ENCODE data around the gene RHOG. TPM values are rescaled to one million over a fixed set of nuclear protein-coding genes. Genes with fewer than 3 reads are reported as not detected.

The RHOG gene
- total RNA-seq, 1 donor from 2014 or later, result 163 TPM

DNA sequence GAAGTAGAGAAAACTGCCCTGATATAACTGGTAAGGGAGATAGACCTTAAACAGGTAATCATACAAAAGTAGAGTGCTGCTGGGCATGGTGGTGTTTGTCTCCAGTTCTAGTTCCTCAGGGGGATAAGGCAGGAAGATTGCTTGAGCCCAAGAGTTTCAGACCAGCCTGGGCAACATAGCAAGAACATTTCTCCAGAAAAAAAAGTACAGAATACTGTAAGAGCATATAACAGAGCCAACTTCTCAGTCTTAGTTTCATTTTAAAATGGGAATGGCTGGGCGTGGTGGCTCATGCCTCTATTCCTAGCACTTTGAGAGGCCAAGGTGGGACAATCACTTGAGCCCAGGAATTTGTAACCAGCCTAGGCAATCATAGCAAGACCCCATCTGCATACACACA is 4.5 kb upstream of the RHOG start:
- POLR2A ChIA-PET, result interaction anchor here (1.0 to 9.3 kb wide), 2 partner anchors 7 to 227 kb away, joined by 3 to 352 read pairs; partner anchors contain the start of gene STIM1
- Mint-ChIP-seq H3K4me3 (no peak overlapping the region), H3K27me3 (no peaks in the 10 kb centered on the region), H3K4me1 (peaks cover 21% of the 10 kb centered on the region), H3K27ac (no peak overlapping the region), H3K9me3 (no peaks in the 10 kb centered on the region), H3K36me3 (ENCODE audit: low read depth) (no peaks in the 10 kb centered on the region)
- DNase-seq (no peak), ATAC-seq (ENCODE audit: low read depth) (no peak)
- CTCF ChIA-PET, result interaction anchor here (14.0 kb wide), 1 partner anchor 224 kb away, joined by 526 read pairs; no protein-coding TSS in a partner anchor
- TF ChIP-seq, protein P1, sequence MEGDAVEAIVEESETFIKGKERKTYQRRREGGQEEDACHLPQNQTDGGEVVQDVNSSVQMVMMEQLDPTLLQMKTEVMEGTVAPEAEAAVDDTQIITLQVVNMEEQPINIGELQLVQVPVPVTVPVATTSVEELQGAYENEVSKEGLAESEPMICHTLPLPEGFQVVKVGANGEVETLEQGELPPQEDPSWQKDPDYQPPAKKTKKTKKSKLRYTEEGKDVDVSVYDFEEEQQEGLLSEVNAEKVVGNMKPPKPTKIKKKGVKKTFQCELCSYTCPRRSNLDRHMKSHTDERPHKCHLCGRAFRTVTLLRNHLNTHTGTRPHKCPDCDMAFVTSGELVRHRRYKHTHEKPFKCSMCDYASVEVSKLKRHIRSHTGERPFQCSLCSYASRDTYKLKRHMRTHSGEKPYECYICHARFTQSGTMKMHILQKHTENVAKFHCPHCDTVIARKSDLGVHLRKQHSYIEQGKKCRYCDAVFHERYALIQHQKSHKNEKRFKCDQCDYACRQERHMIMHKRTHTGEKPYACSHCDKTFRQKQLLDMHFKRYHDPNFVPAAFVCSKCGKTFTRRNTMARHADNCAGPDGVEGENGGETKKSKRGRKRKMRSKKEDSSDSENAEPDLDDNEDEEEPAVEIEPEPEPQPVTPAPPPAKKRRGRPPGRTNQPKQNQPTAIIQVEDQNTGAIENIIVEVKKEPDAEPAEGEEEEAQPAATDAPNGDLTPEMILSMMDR (IDR thresholded peaks at IDR 0.05), result no peak
- intact Hi-C loops (cut with micrococcal nuclease), result no loop called here

DNA sequence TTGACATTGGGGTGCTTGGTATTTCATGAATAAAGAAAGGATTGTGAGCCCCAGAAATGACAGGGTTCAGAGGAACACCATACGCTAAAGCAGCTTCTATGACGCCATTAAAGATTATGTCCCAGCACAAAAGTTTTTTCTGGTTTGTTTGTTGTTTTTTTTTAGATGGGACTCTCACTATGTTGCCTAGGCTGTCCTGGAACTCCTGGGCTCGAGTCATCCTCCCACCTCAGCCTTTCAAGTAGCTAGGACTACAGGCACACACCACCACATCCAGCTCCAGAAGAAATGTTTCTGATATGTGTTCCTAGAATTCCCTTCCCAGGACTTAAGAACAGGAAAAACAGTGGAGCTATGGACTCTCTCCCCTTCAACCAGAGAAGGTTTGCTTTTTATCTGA is 2.6 kb upstream of the RHOG start:
- Mint-ChIP-seq H3K36me3 (ENCODE audit: low read depth) (peaks cover 17% of the 10 kb centered on the region), H3K27ac (no peak overlapping the region), H3K4me3 (no peak overlapping the region), H3K9me3 (no peaks in the 10 kb centered on the region), H3K27me3 (no peaks in the 10 kb centered on the region), H3K4me1 (peaks cover 31% of the 10 kb centered on the region)
- POLR2A ChIA-PET, result interaction anchor here (9.3 kb wide), 1 partner anchor 9 kb away, joined by 352 read pairs; the partner anchor contains the start of gene STIM1
- DNase-seq, result no peak
- CTCF ChIA-PET, result interaction anchor here (0.6 to 14.0 kb wide), 3 partner anchors 11 to 226 kb away, joined by 3 to 526 read pairs (median 11); no protein-coding TSS in a partner anchor
- no peak for ATAC-seq (ENCODE audit: low read depth)
- TF ChIP-seq, protein P1 (IDR thresholded peaks at IDR 0.05), result no peak
- intact Hi-C loops (cut with micrococcal nuclease), result no loop called here

DNA sequence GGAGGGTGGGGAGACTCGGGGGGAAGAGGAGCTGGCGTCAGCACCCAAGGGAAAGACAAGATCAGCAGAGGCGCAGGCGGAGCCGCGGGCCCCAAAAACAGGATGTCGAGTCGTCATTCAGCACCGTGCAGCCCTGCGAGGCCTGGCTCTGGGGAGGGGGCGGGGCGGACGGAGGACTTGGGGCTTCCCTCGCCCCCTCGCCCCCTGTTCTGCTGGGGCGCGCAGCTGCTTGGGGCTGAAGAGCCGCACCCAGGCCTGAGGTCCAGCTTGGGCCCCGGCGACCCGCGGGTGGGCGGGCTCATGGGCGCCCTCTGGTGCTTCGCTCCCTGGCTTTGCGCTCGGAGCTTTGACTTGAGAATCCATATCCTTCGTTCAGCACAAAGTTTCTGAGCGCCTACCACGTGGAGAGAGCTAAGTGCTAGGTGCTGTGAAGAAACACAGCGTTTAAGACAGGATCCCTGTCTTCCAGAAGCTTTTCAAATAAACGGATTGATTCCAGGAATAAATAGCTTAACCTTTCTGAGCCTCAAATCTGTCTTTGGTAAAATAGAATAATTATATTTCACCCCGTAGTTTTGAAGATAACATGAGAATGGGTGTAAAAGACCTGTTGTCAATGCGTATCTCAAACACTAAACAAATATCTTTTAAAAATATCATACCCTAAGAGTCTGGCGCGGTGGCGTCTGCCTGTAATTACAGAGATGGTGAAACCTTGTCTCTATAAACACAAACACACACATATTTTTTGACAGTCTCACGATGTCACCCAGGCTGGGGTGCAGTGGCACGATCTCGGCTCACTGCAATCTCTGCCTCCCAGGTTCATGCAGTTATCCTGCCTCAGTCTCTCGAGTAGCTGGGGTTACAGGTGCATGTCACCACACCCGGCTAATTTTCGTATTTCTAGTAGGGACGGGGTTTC is 929 bp upstream of the RHOG start:
- peaks cover 27% of the 10 kb centered on the region for H3K36me3 Mint-ChIP-seq (ENCODE audit: low read depth)
- intact Hi-C loops (cut with micrococcal nuclease), result loop anchor here (1.0 to 2.0 kb wide), 8 partner anchors 13 to 231 kb away; partner anchors contain the start of genes NUP98 and PGAP2
- peak overlapping the region; percentile 91 for H3K4me3 Mint-ChIP-seq
- TF ChIP-seq, protein P1 (IDR thresholded peaks at IDR 0.05), result no peak
- peak overlapping the region; percentile 95 for H3K27ac Mint-ChIP-seq
- DNase-seq (peak; percentile 96), ATAC-seq (ENCODE audit: low read depth) (no peak)
- ChIA-PET POLR2A (interaction anchor here (0.5 to 9.3 kb wide), 45 partner anchors 10 to 254 kb away, joined by 3 to 352 read pairs (median 5); partner anchors contain the start of genes NUP98, PGAP2 and STIM1), CTCF (interaction anchor here (0.6 to 13.0 kb wide), 27 partner anchors 10 to 231 kb away, joined by 3 to 156 read pairs (median 5); partner anchors contain the start of genes NUP98, PGAP2 and STIM1)
- no peaks in the 10 kb centered on the region for H3K9me3 Mint-ChIP-seq
- H3K4me1 Mint-ChIP-seq, result peaks cover 46% of the 10 kb centered on the region
- H3K27me3 Mint-ChIP-seq, result no peaks in the 10 kb centered on the region

DNA sequence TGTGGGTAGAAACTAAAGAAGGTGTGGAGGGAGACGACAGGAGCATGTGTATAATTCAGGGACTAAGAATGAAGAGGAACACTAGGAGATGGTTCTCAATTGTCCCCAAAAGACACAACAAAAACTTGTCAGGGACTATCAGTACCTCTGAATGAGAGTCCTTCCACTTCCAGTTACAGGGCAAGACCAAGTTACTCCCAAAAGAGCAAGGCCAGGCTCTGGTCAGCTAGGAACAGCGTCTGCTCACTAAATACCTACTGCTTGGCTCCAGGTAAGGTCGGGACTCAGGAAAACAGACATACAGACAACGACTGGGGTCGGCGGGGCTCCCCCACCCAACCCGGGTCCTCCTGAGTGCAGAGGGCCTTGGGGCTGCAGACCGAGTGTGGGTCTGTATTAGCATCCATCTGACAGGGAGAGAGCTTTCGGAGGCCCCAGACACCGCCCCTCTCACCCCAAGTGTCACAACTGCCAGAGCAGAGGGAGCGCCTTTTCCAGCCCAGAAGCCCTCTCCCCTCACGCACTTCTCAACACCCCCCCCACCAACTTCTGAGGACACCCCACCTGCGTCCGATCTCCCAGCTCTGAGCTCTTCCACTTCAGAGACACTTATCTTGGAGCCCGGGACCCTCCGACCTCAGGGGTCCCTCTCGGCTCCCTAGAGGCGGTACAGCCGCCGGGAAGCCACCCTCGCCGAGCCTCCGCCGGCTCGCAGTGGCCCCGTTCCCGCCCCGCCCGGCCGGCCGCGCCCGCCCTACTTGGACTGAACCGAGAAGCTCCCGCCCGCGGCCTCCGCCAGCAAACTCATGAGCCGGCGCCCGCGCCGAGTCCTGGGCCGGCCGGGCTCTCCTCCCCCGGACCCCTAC is 522 bp downstream of the RHOG start:
- intact Hi-C loops (cut with micrococcal nuclease), result loop anchor here (2.0 kb wide), 2 partner anchors 55 to 233 kb away; no protein-coding TSS in a partner anchor
- peaks cover 36% of the 10 kb centered on the region for H3K36me3 Mint-ChIP-seq (ENCODE audit: low read depth)
- CTCF ChIA-PET, result interaction anchor here (1.0 to 13.0 kb wide), 7 partner anchors 9 to 233 kb away, joined by 4 to 156 read pairs (median 36); partner anchors contain the start of genes PGAP2 and STIM1
- H3K4me3 Mint-ChIP-seq, result peak overlapping the region; percentile 91
- H3K9me3 Mint-ChIP-seq, result no peaks in the 10 kb centered on the region
- H3K27me3 Mint-ChIP-seq, result no peaks in the 10 kb centered on the region
- TF ChIP-seq, protein P1 (IDR thresholded peaks at IDR 0.05), result no peak
- peak overlapping the region; percentile 95 for H3K27ac Mint-ChIP-seq
- POLR2A ChIA-PET, result interaction anchor here (0.6 to 9.3 kb wide), 27 partner anchors 9 to 461 kb away, joined by 3 to 352 read pairs (median 8); partner anchors contain the start of genes NUP98, PGAP2, STIM1 and ZNF195
- H3K4me1 Mint-ChIP-seq, result peaks cover 61% of the 10 kb centered on the region
- DNase-seq (peak; percentile 38), ATAC-seq (ENCODE audit: low read depth) (no peak)
